ENCODE measurements around the gene FIGNL2.

DNA sequence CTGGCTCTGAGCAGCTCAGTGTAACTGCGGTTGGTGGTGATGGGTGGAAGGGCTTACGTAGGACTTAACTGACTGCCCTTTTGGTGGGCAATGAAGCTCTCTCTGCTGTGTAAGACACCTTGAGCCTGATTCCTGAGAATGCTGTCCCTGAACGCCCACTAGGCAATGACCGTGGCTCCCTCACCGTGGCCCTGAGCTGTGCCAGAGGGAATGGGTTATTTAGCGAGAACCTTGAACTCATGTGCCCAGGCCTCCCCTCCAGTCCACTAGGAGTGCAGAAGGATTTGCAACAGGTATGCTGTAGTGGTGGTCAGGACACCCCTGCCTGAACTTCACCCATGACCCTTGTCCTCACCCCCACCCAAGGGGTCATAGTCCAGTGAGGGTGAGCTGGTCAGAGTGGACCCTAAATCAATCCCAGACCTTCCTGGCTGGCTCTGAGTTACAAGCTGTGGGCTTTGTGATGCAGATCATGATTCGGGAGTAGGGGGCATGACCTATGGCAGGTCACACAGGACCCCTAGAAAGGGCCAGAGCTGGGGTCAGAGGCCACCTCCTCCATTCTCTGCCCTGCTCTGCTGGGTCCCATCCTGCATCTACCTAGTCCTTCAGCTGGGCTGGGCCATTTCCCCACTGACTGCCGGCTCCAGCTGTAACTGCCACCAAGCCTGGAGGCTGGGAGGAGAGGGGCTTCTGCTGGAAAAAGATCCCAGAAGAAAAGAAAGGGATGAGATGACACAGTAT is 24.9 kb upstream of the FIGNL2 start:
- TF ChIP-seq, protein P1, sequence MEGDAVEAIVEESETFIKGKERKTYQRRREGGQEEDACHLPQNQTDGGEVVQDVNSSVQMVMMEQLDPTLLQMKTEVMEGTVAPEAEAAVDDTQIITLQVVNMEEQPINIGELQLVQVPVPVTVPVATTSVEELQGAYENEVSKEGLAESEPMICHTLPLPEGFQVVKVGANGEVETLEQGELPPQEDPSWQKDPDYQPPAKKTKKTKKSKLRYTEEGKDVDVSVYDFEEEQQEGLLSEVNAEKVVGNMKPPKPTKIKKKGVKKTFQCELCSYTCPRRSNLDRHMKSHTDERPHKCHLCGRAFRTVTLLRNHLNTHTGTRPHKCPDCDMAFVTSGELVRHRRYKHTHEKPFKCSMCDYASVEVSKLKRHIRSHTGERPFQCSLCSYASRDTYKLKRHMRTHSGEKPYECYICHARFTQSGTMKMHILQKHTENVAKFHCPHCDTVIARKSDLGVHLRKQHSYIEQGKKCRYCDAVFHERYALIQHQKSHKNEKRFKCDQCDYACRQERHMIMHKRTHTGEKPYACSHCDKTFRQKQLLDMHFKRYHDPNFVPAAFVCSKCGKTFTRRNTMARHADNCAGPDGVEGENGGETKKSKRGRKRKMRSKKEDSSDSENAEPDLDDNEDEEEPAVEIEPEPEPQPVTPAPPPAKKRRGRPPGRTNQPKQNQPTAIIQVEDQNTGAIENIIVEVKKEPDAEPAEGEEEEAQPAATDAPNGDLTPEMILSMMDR (IDR thresholded peaks at IDR 0.05), result no peak
- TF ChIP-seq POLR2A (IDR thresholded peaks at IDR 0.05) (no peak), EP300 (IDR thresholded peaks at IDR 0.05; ENCODE audit: low read depth) (no peak)
